ENCODE measurements around the gene LHX5. TPM values are rescaled to one million over a fixed set of nuclear protein-coding genes. Genes with fewer than 3 reads are reported as not detected.

The LHX5 gene
- total RNA-seq, 1 experiment from 2014 or later: not detected

GRCh38 chr12:113416091-113416754 lies 55.4 kb downstream of the LHX5 start:
- POLR2A ChIA-PET (ENCODE audit: low non-redundant PET): no interaction called here
- no TSS peak for BruUV-seq (replicated peaks)
- DNase-seq (ENCODE audit: low spot score): no peak

GRCh38 chr12:113414519-113415038 lies 57.1 kb downstream of the LHX5 start:
- no peaks in the 10 kb centered on the region for H3K36me3 ChIP-seq (ENCODE audit: insufficient read depth, low read length, poor library complexity, severe bottlenecking)
- H3K27ac ChIP-seq (ENCODE audit: low read depth, low read length, poor library complexity, severe bottlenecking): no peak overlapping the region
- no TSS peak for BruUV-seq (replicated peaks)
- intact Hi-C loops (cut with micrococcal nuclease; ENCODE audit: unreplicated experiment): no loop called here
- H3K9me3 ChIP-seq (ENCODE audit: low read depth, low read length, poor library complexity, severe bottlenecking): no peaks in the 10 kb centered on the region
- CTCF ChIA-PET: interaction anchor here (1.2 kb wide), 1 partner anchor 11 kb away, joined by 7 read pairs; no protein-coding TSS in a partner anchor
- DNase-seq (ENCODE audit: low spot score): no peak
- no peak overlapping the region for H3K4me3 ChIP-seq (ENCODE audit: low read depth, low read length, poor library complexity, severe bottlenecking)
- H3K27me3 ChIP-seq (replicated peaks; ENCODE audit: insufficient read depth, low read depth, low read length, poor library complexity): no peaks in the 10 kb centered on the region
- TF ChIP-seq CTCF (conservative IDR thresholded peaks at IDR 0.05; ENCODE audit: low read depth, low read length) (no peak), EZH2 (IDR thresholded peaks at IDR 0.05; ENCODE audit: borderline replicate concordance, low read depth, low read length, poor library complexity, severe bottlenecking) (no peak)
- POLR2A ChIA-PET (ENCODE audit: low non-redundant PET): no interaction called here
- H3K4me1 ChIP-seq (ENCODE audit: insufficient read depth, low read length, poor library complexity, severe bottlenecking): no peaks in the 10 kb centered on the region

More at GRCh38 chr12:113416091-113416754, 55.4 kb downstream of the LHX5 start:
- no peaks in the 10 kb centered on the region for H3K9me3 ChIP-seq (ENCODE audit: low read depth, low read length, poor library complexity, severe bottlenecking)
- TF ChIP-seq EZH2 (IDR thresholded peaks at IDR 0.05; ENCODE audit: borderline replicate concordance, low read depth, low read length, poor library complexity, severe bottlenecking) (no peak), CTCF (conservative IDR thresholded peaks at IDR 0.05; ENCODE audit: low read depth, low read length) (no peak)
- intact Hi-C loops (cut with micrococcal nuclease; ENCODE audit: unreplicated experiment): no loop called here
- no peaks in the 10 kb centered on the region for H3K27me3 ChIP-seq (replicated peaks; ENCODE audit: insufficient read depth, low read depth, low read length, poor library complexity)
- no peaks in the 10 kb centered on the region for H3K36me3 ChIP-seq (ENCODE audit: insufficient read depth, low read length, poor library complexity, severe bottlenecking)
- no peak overlapping the region for H3K27ac ChIP-seq (ENCODE audit: low read depth, low read length, poor library complexity, severe bottlenecking)
- CTCF ChIA-PET: interaction anchor here (0.5 to 0.9 kb wide), 2 partner anchors 9 to 255 kb away, joined by 4 read pairs; no protein-coding TSS in a partner anchor
- no peaks in the 10 kb centered on the region for H3K4me1 ChIP-seq (ENCODE audit: insufficient read depth, low read length, poor library complexity, severe bottlenecking)
- no peak overlapping the region for H3K4me3 ChIP-seq (ENCODE audit: low read depth, low read length, poor library complexity, severe bottlenecking)

GRCh38 chr12:113413488-113413939 lies 58.2 kb downstream of the LHX5 start:
- no peak for TF ChIP-seq CTCF (conservative IDR thresholded peaks at IDR 0.05; ENCODE audit: low read depth, low read length)
- TF ChIP-seq EZH2 (IDR thresholded peaks at IDR 0.05; ENCODE audit: borderline replicate concordance, low read depth, low read length, poor library complexity, severe bottlenecking): no peak

More at GRCh38 chr12:113413488-113413939, 58.2 kb downstream of the LHX5 start:
- intact Hi-C loops (cut with micrococcal nuclease; ENCODE audit: unreplicated experiment): no loop called here
- no peak overlapping the region for H3K4me3 ChIP-seq (ENCODE audit: low read depth, low read length, poor library complexity, severe bottlenecking)
- no TSS peak for BruUV-seq (replicated peaks)
- ChIA-PET POLR2A (ENCODE audit: low non-redundant PET) (no interaction called here), CTCF (interaction anchor here (0.7 to 1.2 kb wide), 2 partner anchors 12 to 881 kb away, joined by 5 to 7 read pairs; no protein-coding TSS in a partner anchor)
- H3K27ac ChIP-seq (ENCODE audit: low read depth, low read length, poor library complexity, severe bottlenecking): no peak overlapping the region
- H3K36me3 ChIP-seq (ENCODE audit: insufficient read depth, low read length, poor library complexity, severe bottlenecking): no peaks in the 10 kb centered on the region
- H3K4me1 ChIP-seq (ENCODE audit: insufficient read depth, low read length, poor library complexity, severe bottlenecking): no peaks in the 10 kb centered on the region
- no peaks in the 10 kb centered on the region for H3K9me3 ChIP-seq (ENCODE audit: low read depth, low read length, poor library complexity, severe bottlenecking)
- peak; percentile 59 for DNase-seq (ENCODE audit: low spot score)
- H3K27me3 ChIP-seq (replicated peaks; ENCODE audit: insufficient read depth, low read depth, low read length, poor library complexity): no peaks in the 10 kb centered on the region

Other genes with a start within 250 kb of the LHX5 start
- 8.2 and 10.7 TPM in 2 replicates for gene SLC8B1, start 136.8 kb downstream of the LHX5 start, total RNA-seq (2021)
- 36.4 and 36.8 TPM in 2 replicates for gene PLBD2, start 113.3 kb downstream of the LHX5 start, total RNA-seq (2021)
- not detected in 2 replicates for gene SDS, start 68.0 kb downstream of the LHX5 start, total RNA-seq (2021)
- 0.37 and 1.2 TPM in 2 replicates for gene SDSL, start 49.5 kb downstream of the LHX5 start, total RNA-seq (2021)